ENCODE data around the gene TTC39C. TPM values are rescaled to one million over a fixed set of nuclear protein-coding genes. Genes with fewer than 3 reads are reported as not detected.

The TTC39C gene
- total and polyA plus RNA-seq, 2 donors (not counting 3 experiments of a cell fraction or from before 2014, with no cell fraction given): 0.61 to 6.2 TPM

- intact Hi-C loops (cut with micrococcal nuclease) (no loop called here), dilution Hi-C loops (cut with MboI; ENCODE audit: extremely low pct_ligation_motif_present, low sequenced_read_pairs) (loop anchor here (25.0 kb wide), 1 partner anchor 492 kb away; no protein-coding TSS in a partner anchor)
- Histone ChIP-seq H3K4me3 (replicated peaks in 1 of 3; ENCODE audit: insufficient read depth in 1 of 3, low read depth in 1 of 3, low read length in 3 of 3) (no peak overlapping the region), H3K36me3 (ENCODE audit: control insufficient read depth in 2 of 2, extremely low read depth in 1 of 2, insufficient read depth in 2 of 2, low read length in 2 of 2) (no peaks in the 10 kb centered on the region), H2AFZ (ENCODE audit: low read depth, low read length) (no peak overlapping the region), H3K79me2 (ENCODE audit: control insufficient read depth, insufficient read depth, low read length) (no peaks in the 10 kb centered on the region), H3K27me3 (ENCODE audit: control insufficient read depth in 2 of 2, insufficient read depth in 2 of 2, low read length in 2 of 2) (no peaks in the 10 kb centered on the region), H3K4me2 (ENCODE audit: insufficient read depth, low read length) (no peak overlapping the region), H3K9ac (replicated peaks; ENCODE audit: extremely low read depth, insufficient read depth, low read length) (no peak overlapping the region), H3K27ac (ENCODE audit: insufficient read depth, low read depth, low read length) (no peak overlapping the region), H3K9me3 (replicated peaks; ENCODE audit: control insufficient read depth, insufficient read depth, low read length) (no peaks in the 10 kb centered on the region), H3K4me1 (ENCODE audit: control insufficient read depth, extremely low read depth, insufficient read depth, low read length) (no peaks in the 10 kb centered on the region), H4K20me1 (replicated peaks; ENCODE audit: control insufficient read depth, extremely low read depth, insufficient read depth, low read length) (no peaks in the 10 kb centered on the region), H3K9me1 (replicated peaks; ENCODE audit: control insufficient read depth, extremely low read depth, insufficient read depth, low read length) (no peaks in the 10 kb centered on the region)
- BruUV-seq (replicated peaks): no TSS peak
- DNase-seq (ENCODE audit: low read depth, low spot score): no peak
- CTCF ChIA-PET: interaction anchor here (1.3 to 1.4 kb wide), 2 partner anchors 11 to 23 kb away, joined by 3 read pairs; no protein-coding TSS in a partner anchor
- no peak for FAIRE-seq
- TF ChIP-seq POLR2AphosphoS5 (IDR thresholded peaks at IDR 0.05; ENCODE audit: insufficient read depth, low read depth, low read length) (no peak), POLR2A (IDR thresholded peaks at IDR 0.05; ENCODE audit: low read depth, low read length) (no peak), GATA2 (IDR thresholded peaks at IDR 0.05; ENCODE audit: insufficient read depth, insufficient read length, low read depth, low read length) (no peak), EZH2 (IDR thresholded peaks at IDR 0.05; ENCODE audit: borderline replicate concordance, low read depth, low read length, severe bottlenecking) (no peak), FOS (IDR thresholded peaks at IDR 0.05; ENCODE audit: borderline replicate concordance, insufficient read depth, low read length) (no peak)
- TF ChIP-seq, protein P1, sequence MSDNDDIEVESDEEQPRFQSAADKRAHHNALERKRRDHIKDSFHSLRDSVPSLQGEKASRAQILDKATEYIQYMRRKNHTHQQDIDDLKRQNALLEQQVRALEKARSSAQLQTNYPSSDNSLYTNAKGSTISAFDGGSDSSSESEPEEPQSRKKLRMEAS (IDR thresholded peaks at IDR 0.05; ENCODE audit: insufficient read depth, insufficient read length): no peak
- POLR2A ChIA-PET: no interaction called here
These were observed 89.9 kb downstream of the TTC39C start for GRCh38 chr18:24104486-24104885.

GRCh38 chr18:24108641-24109040 lies 94.1 kb downstream of the TTC39C start:
- no peaks in the 10 kb centered on the region for H3K79me2 ChIP-seq (ENCODE audit: control insufficient read depth, insufficient read depth, low read length)
- H3K4me3 ChIP-seq (replicated peaks in 1 of 3; ENCODE audit: insufficient read depth in 1 of 3, low read depth in 1 of 3, low read length in 3 of 3): no peak overlapping the region
- no peaks in the 10 kb centered on the region for H4K20me1 ChIP-seq (replicated peaks; ENCODE audit: control insufficient read depth, extremely low read depth, insufficient read depth, low read length)
- no TSS peak for BruUV-seq (replicated peaks)
- CTCF ChIA-PET: interaction anchor here (0.7 kb wide), 1 partner anchor 11 kb away, joined by 3 read pairs; no protein-coding TSS in a partner anchor
- no peaks in the 10 kb centered on the region for H3K9me1 ChIP-seq (replicated peaks; ENCODE audit: control insufficient read depth, extremely low read depth, insufficient read depth, low read length)
- no peaks in the 10 kb centered on the region for H3K9me3 ChIP-seq (replicated peaks; ENCODE audit: control insufficient read depth, insufficient read depth, low read length)
- H3K4me1 ChIP-seq (ENCODE audit: control insufficient read depth, extremely low read depth, insufficient read depth, low read length): no peaks in the 10 kb centered on the region
- no peaks in the 10 kb centered on the region for H3K36me3 ChIP-seq (ENCODE audit: control insufficient read depth in 2 of 2, extremely low read depth in 1 of 2, insufficient read depth in 2 of 2, low read length in 2 of 2)
- POLR2A ChIA-PET: no interaction called here
- dilution Hi-C loops (cut with MboI; ENCODE audit: extremely low pct_ligation_motif_present, low sequenced_read_pairs) (loop anchor here (25.0 kb wide), 1 partner anchor 496 kb away; no protein-coding TSS in a partner anchor), intact Hi-C loops (cut with micrococcal nuclease) (no loop called here)
- FAIRE-seq (no peak), DNase-seq (ENCODE audit: low read depth, low spot score) (no peak)
- no peak overlapping the region for H3K27ac ChIP-seq (ENCODE audit: insufficient read depth, low read depth, low read length)
- no peak overlapping the region for H3K4me2 ChIP-seq (ENCODE audit: insufficient read depth, low read length)
- no peak for TF ChIP-seq POLR2AphosphoS5 (IDR thresholded peaks at IDR 0.05; ENCODE audit: insufficient read depth, low read depth, low read length)
- TF ChIP-seq POLR2A (IDR thresholded peaks at IDR 0.05; ENCODE audit: low read depth, low read length): no peak
- no peak overlapping the region for H2AFZ ChIP-seq (ENCODE audit: low read depth, low read length)
- no peaks in the 10 kb centered on the region for H3K27me3 ChIP-seq (ENCODE audit: control insufficient read depth in 2 of 2, insufficient read depth in 2 of 2, low read length in 2 of 2)
- no peak overlapping the region for H3K9ac ChIP-seq (replicated peaks; ENCODE audit: extremely low read depth, insufficient read depth, low read length)
